AG10803 (cell line): ENCODE results near the gene PID1.

Source experiments
- DNase-seq: peaks from one replicate; pipeline ENCODE4 v3.0.0; 2010; ENCODE audit warnings: low read depth
- H3K4me3 ChIP-seq: 2 replicates; pipeline ENCODE4 v1.5.1; 2011; ENCODE audit warnings: mild to moderate bottlenecking, low read length, control low read depth
- TF ChIP-seq, protein P1 (sequence below): conservative IDR thresholded peaks from 2 replicates; pipeline ENCODE4 v1.5.1; 2011; ENCODE audit warnings: mild to moderate bottlenecking, low read length, control low read depth, inconsistent platforms

The PID1 gene

GRCh38 chr2:229252280-229252679 lies 18.8 kb downstream of the PID1 start:
- TF ChIP-seq, protein P1, sequence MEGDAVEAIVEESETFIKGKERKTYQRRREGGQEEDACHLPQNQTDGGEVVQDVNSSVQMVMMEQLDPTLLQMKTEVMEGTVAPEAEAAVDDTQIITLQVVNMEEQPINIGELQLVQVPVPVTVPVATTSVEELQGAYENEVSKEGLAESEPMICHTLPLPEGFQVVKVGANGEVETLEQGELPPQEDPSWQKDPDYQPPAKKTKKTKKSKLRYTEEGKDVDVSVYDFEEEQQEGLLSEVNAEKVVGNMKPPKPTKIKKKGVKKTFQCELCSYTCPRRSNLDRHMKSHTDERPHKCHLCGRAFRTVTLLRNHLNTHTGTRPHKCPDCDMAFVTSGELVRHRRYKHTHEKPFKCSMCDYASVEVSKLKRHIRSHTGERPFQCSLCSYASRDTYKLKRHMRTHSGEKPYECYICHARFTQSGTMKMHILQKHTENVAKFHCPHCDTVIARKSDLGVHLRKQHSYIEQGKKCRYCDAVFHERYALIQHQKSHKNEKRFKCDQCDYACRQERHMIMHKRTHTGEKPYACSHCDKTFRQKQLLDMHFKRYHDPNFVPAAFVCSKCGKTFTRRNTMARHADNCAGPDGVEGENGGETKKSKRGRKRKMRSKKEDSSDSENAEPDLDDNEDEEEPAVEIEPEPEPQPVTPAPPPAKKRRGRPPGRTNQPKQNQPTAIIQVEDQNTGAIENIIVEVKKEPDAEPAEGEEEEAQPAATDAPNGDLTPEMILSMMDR = no peak
- DNase-seq = no peak
- no peak overlapping the region for H3K4me3 ChIP-seq

DNA sequence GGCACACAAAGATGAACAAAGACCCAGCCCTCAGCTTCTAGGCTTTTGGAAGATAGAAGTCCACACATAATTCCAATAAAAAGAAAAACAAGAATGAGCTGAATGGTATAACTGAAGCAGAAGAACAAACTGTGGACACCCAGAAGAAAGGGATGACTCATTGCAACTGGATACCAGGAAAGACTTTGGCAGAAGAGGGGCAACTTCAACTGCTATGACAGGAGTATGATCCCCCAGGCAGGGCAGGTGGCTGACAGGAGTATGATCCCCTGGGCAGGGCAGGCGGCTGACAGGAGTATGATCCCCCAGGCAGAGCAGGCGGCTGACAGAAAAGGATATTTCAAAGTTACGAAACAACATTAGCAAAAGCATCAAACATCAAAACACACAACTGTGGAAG lies 21.6 kb downstream of the PID1 start:
- H3K4me3 ChIP-seq = no peak overlapping the region
- TF ChIP-seq, protein P1 = no peak

DNA sequence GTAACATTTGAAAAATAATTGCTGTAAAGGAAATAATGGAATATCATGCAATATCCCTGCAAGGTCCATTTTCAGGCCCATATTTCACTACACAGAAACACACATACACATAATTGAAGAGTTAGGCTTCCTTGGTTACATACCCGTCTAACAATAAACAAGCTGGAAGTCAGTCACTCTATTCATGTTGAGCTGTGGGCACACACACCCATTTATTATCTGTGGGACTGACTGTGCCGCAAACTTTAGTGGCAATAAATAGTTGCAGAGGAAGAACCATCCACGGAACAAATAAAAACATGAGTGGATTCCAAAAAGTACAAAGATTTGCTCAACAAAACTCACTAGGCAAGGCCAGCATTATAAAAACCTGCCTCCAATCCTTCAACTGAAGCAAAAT lies 24.8 kb downstream of the PID1 start:
- no peak overlapping the region for H3K4me3 ChIP-seq
- TF ChIP-seq, protein P1 = no peak
- no peak for DNase-seq

More for the DNA sequence above, 21.6 kb downstream of the PID1 start:
- no peak for DNase-seq

- no peak for DNase-seq
- H3K4me3 ChIP-seq = no peak overlapping the region
- TF ChIP-seq, protein P1 = no peak
Measured at GRCh38 chr2:229244975-229245374, 26.1 kb downstream of the PID1 start.

DNA sequence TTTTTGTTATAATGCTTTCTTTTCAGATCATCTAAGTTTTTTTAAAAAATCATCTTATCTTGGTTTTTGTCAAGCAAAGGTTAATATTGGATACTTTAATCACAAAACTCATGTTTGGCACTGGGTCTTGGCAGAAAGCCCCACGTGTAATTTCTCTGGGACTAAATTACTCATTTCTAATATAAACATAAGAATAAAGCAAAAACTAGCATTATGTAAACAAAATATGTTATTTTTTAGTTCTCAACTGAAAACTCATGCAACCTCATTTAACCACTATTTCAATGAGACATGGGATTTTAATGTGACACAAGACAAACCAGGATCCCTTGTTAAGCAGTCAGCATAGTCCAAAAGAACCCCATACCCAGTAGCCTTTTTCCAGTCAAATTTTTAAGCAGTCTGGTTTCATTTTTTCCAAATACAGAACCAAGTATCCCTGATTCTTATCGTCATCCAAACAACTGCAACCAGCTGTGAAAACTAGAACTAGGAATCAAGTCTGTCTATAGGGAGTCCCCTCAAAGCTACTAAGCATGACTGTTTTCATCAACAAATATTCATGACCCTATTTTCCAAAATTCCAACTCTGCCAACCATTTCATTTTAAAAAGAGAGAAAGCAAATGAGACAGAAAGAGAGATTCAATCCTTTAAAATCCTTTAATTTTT lies 27.1 kb downstream of the PID1 start:
- H3K4me3 ChIP-seq = no peak overlapping the region
- TF ChIP-seq, protein P1 = no peak
- no peak for DNase-seq

- TF ChIP-seq, protein P1 = no peak
- DNase-seq = no peak
- no peak overlapping the region for H3K4me3 ChIP-seq
Measured at GRCh38 chr2:229240984-229241491, 30.0 kb downstream of the PID1 start.

DNA sequence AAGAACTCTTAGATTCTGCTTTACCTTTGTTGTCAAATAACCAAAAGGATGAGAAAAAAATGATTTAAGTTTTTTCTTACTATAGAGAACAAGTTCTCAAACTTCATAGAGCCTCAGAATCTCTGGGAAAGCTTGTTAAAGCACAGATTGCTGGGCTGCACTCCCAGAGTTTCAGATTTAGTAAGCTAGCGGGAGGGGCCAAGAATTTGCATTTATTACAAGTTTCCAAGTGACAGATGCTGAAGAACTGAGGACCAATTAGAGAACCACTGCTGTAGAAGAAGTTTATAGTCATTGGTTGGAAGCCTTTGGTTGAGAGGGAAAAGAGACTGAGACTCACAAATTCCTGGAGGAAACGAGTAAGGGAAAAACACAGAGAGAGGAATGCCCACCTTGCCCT lies 32.1 kb downstream of the PID1 start:
- DNase-seq = no peak
- TF ChIP-seq, protein P1 = no peak
- no peak overlapping the region for H3K4me3 ChIP-seq
